Measurements from ENCODE around the gene SLC35A5. TPM values are rescaled to one million over a fixed set of nuclear protein-coding genes. Genes with fewer than 3 reads are reported as not detected.

SLC35A5 gene
- total and polyA plus RNA-seq, 2 experiments from 2014 or later: 48.6 to 53.0 TPM

DNA sequence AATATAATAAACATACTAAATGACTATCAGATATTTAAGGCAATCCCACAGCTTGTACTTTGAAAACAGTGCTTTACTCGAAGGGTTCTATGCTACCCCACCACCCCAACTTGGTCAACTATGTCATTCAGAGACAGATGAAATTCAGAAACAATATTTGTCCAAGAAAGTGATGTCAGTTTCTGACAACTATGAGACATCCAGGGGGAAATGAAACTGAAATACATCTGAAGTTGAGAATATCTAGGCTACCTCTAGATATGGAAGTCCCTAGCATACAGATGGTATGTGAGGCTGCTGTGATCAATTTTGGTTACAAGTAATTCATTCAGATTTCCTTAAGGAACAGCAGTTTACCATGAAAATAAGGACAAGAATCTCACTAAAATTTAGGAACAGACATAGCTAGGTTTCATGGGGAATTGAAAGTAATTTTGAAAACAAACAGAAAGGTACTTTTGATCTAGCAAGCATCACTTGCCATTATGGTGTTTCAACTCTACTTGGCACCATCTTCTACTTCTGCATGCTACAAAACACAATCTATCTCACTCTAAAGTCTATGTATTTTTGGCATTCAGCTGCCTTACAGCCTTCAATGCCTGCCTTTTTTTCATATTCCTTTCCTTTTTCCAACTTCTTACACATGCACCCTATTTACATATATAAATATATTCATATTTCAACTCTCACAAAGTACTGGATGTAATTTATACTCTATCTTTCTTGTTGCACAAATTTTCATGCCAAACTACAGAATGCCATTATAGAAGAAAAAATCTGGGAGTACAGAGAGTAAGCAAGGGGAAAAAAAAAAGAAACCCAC, 21.8 kb upstream of the SLC35A5 start:
- H2AFZ ChIP-seq: no peak overlapping the region
- peaks cover 48% of the 10 kb centered on the region for H3K36me3 ChIP-seq (ENCODE audit: low read depth)
- H3K27ac ChIP-seq: no peak overlapping the region
- WGBS, 2 experiments (ENCODE audit: low coverage in 1 of 2, low lambda C conversion rate in 2 of 2, missing lambda C conversion rate in 2 of 2): 94 to 100% methylated on average over 1 of the region's 1 CpG
- H3K9me2 ChIP-seq (ENCODE audit: insufficient read depth): no peaks in the 10 kb centered on the region
- no peak overlapping the region for H3K9ac ChIP-seq
- DNase-seq: no peak
- no peak for TF ChIP-seq EZH2phosphoT487 (IDR thresholded peaks at IDR 0.05; ENCODE audit: insufficient read depth, low read depth)
- no peak for TF ChIP-seq EZH2 (IDR thresholded peaks at IDR 0.05; ENCODE audit: insufficient read depth, poor library complexity, severe bottlenecking)
- H3K27me3 ChIP-seq (replicated peaks; ENCODE audit: insufficient read depth): no peaks in the 10 kb centered on the region
- no peaks in the 10 kb centered on the region for H4K20me1 ChIP-seq (ENCODE audit: insufficient read depth)
- peaks cover 9% of the 10 kb centered on the region; the same call in 1 of the 2 replicates for H3K79me2 ChIP-seq (ENCODE audit: insufficient read depth)
- no peak overlapping the region for H3K4me2 ChIP-seq (ENCODE audit: unreplicated experiment)
- no peaks in the 10 kb centered on the region for H3K4me1 ChIP-seq (ENCODE audit: insufficient read depth)
- no peaks in the 10 kb centered on the region for H3K9me3 ChIP-seq (ENCODE audit: low read depth)
- in situ Hi-C loops (cut with MboI): no loop called here
- no peaks in the 10 kb centered on the region for H3F3A ChIP-seq (ENCODE audit: insufficient read depth)
- H3K4me3 ChIP-seq: no peak overlapping the region

- Histone ChIP-seq H2AFZ (no peak overlapping the region), H3K27ac (no peak overlapping the region), H3K79me2 (ENCODE audit: insufficient read depth) (peaks cover 60% of the 10 kb centered on the region), H3K36me3 (ENCODE audit: low read depth) (peaks cover 38% of the 10 kb centered on the region), H3K9ac (no peak overlapping the region), H3K4me3 (no peak overlapping the region), H3K4me1 (ENCODE audit: insufficient read depth) (peaks cover 9% of the 10 kb centered on the region), H3K9me2 (ENCODE audit: insufficient read depth) (no peaks in the 10 kb centered on the region), H3K4me2 (ENCODE audit: unreplicated experiment) (no peak overlapping the region), H3F3A (ENCODE audit: insufficient read depth) (no peaks in the 10 kb centered on the region), H4K20me1 (ENCODE audit: insufficient read depth) (no peaks in the 10 kb centered on the region), H3K9me3 (ENCODE audit: low read depth) (no peaks in the 10 kb centered on the region), H3K27me3 (replicated peaks; ENCODE audit: insufficient read depth) (no peaks in the 10 kb centered on the region)
- 81% methylated on average over 5 of the region's 5 CpGs for WGBS, 2 experiments (ENCODE audit: low coverage in 1 of 2, low lambda C conversion rate in 2 of 2, missing lambda C conversion rate in 2 of 2)
- TF ChIP-seq EZH2 (IDR thresholded peaks at IDR 0.05; ENCODE audit: insufficient read depth, poor library complexity, severe bottlenecking): no peak
- TF ChIP-seq EZH2phosphoT487 (IDR thresholded peaks at IDR 0.05; ENCODE audit: insufficient read depth, low read depth): no peak
- in situ Hi-C loops (cut with MboI): no loop called here
- peak; percentile 38 for DNase-seq
Observed at GRCh38 chr3:112546216-112546759, 15.6 kb upstream of the SLC35A5 start.

DNA sequence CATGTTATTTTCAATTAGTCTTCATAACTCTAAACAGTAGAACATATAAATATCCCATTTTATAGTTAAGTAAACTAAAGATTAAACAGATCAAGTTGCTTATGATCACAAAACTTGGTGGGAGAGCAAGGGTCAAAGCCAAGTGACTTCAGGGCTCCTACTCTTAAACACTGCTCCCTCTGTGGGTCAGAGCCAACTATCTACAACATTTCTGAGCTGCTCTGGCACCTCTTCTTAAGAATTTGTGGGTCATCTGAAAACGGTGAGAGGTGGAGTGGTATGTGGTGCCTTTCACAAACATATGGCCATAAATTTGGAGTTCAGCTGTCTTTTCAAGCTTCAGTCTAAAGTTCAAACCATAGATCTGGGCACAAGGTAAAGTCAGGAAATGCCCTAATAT, 11.0 kb upstream of the SLC35A5 start:
- Histone ChIP-seq H3F3A (ENCODE audit: insufficient read depth) (no peaks in the 10 kb centered on the region), H3K4me3 (no peak overlapping the region), H3K9ac (no peak overlapping the region), H3K9me2 (ENCODE audit: insufficient read depth) (no peaks in the 10 kb centered on the region), H3K27me3 (replicated peaks; ENCODE audit: insufficient read depth) (no peaks in the 10 kb centered on the region), H3K4me2 (ENCODE audit: unreplicated experiment) (no peak overlapping the region), H3K4me1 (ENCODE audit: insufficient read depth) (peaks cover 12% of the 10 kb centered on the region), H2AFZ (no peak overlapping the region), H3K27ac (no peak overlapping the region), H3K79me2 (ENCODE audit: insufficient read depth) (peaks cover 90% of the 10 kb centered on the region), H3K36me3 (ENCODE audit: low read depth) (peaks cover 13% of the 10 kb centered on the region), H3K9me3 (ENCODE audit: low read depth) (no peaks in the 10 kb centered on the region), H4K20me1 (ENCODE audit: insufficient read depth) (no peaks in the 10 kb centered on the region)
- in situ Hi-C loops (cut with MboI): no loop called here
- DNase-seq: peak; percentile 5
- TF ChIP-seq EZH2phosphoT487 (IDR thresholded peaks at IDR 0.05; ENCODE audit: insufficient read depth, low read depth): no peak
- no peak for TF ChIP-seq EZH2 (IDR thresholded peaks at IDR 0.05; ENCODE audit: insufficient read depth, poor library complexity, severe bottlenecking)
- WGBS, 2 experiments (ENCODE audit: low coverage in 1 of 2, low lambda C conversion rate in 2 of 2, missing lambda C conversion rate in 2 of 2): 0 to 8% methylated on average over 1 of the region's 1 CpG

DNA sequence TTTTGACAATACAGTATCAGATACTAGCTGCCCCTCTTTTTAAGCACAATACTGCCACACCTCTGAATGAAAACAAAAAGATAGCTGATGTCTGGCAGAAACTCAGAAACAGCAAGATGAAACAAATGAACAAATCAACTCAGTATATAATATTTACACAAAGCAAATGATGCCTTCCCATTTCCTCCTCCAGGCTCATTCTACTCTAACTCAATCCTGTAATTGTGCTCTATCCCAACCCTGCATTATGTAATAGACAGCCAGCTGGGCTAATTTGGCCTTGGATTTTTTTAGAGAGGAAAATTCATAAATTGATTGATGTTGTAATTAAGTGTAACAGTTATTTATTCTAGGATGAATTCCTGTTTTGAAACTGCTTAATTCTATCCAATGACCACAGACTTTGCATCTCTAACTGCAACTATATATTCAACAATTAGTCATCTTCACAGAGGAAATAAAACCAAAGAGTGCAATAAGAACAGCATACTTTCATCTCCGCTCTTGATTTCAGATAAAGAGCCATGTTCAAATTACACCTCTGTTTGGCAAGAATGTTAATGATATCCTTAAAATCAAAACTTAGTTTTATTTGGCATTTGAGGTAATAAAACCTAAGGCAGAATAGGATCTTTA, 6.2 kb upstream of the SLC35A5 start:
- TF ChIP-seq EZH2 (IDR thresholded peaks at IDR 0.05; ENCODE audit: insufficient read depth, poor library complexity, severe bottlenecking): no peak
- TF ChIP-seq EZH2phosphoT487 (IDR thresholded peaks at IDR 0.05; ENCODE audit: insufficient read depth, low read depth): no peak
- peak; percentile 6 for DNase-seq
- 88 to 89% methylated on average over 1 of the region's 1 CpG for WGBS, 2 experiments (ENCODE audit: low coverage in 1 of 2, low lambda C conversion rate in 2 of 2, missing lambda C conversion rate in 2 of 2)
- Histone ChIP-seq H3K9me2 (ENCODE audit: insufficient read depth) (no peaks in the 10 kb centered on the region), H3K9me3 (ENCODE audit: low read depth) (no peaks in the 10 kb centered on the region), H2AFZ (no peak overlapping the region), H3K27ac (no peak overlapping the region), H3K27me3 (replicated peaks; ENCODE audit: insufficient read depth) (no peaks in the 10 kb centered on the region), H3F3A (ENCODE audit: insufficient read depth) (peaks cover 4% of the 10 kb centered on the region), H3K36me3 (ENCODE audit: low read depth) (0 out of 2 replicates have a peak, but pooled peaks cover 7% of the 10 kb centered on the region), H3K9ac (no peak overlapping the region), H3K4me1 (ENCODE audit: insufficient read depth) (peaks cover 15% of the 10 kb centered on the region), H3K79me2 (ENCODE audit: insufficient read depth) (peaks cover 94% of the 10 kb centered on the region), H3K4me2 (ENCODE audit: unreplicated experiment) (no peak overlapping the region), H4K20me1 (ENCODE audit: insufficient read depth) (no peaks in the 10 kb centered on the region), H3K4me3 (no peak overlapping the region)
- in situ Hi-C loops (cut with MboI): no loop called here
